ENCODE results near the gene PTRH2.

GRCh38 chr17:59714255-59714654 lies 7.0 kb upstream of the PTRH2 start:
- no peak for TF ChIP-seq POLR2A (IDR thresholded peaks at IDR 0.05; ENCODE audit: control extremely low read depth in 1 of 2, low read depth in 2 of 2, low read length in 2 of 2)
- no peak for TF ChIP-seq CTCF (IDR thresholded peaks at IDR 0.05; ENCODE audit: control extremely low read depth in 1 of 3, insufficient read depth in 1 of 3, low read depth in 1 of 3, low read length in 3 of 3)
- no peak for TF ChIP-seq MAX (IDR thresholded peaks at IDR 0.05)
- TF ChIP-seq CHD1 (IDR thresholded peaks at IDR 0.05; ENCODE audit: low read depth, low read length): no peak
- no peak for TF ChIP-seq USF2 (IDR thresholded peaks at IDR 0.05; ENCODE audit: low read length)
- no peak for TF ChIP-seq SIN3A (conservative IDR thresholded peaks at IDR 0.05 in 1 of 2, IDR thresholded peaks at IDR 0.05 in 1 of 2; ENCODE audit: low read depth in 1 of 2, low read length in 2 of 2)
- TF ChIP-seq SP2 (IDR thresholded peaks at IDR 0.05; ENCODE audit: low read length): no peak
- no peak for TF ChIP-seq POLR2AphosphoS5 (IDR thresholded peaks at IDR 0.05; ENCODE audit: low read depth, low read length)
- no peak for TF ChIP-seq ZNF274 (IDR thresholded peaks at IDR 0.05; ENCODE audit: borderline replicate concordance, extremely low read depth, low read length)
- no peak for TF ChIP-seq JUND (IDR thresholded peaks at IDR 0.05; ENCODE audit: low read length)
- no peak for TF ChIP-seq EZH2 (IDR thresholded peaks at IDR 0.05; ENCODE audit: low read depth, low read length, severe bottlenecking)

All from H1 (cell line).